H1 (cell line): ENCODE results near the gene ZMAT5. TPM values are rescaled to one million over a fixed set of nuclear protein-coding genes. Genes with fewer than 3 reads are reported as not detected.

Source experiments
- ATF2 ChIP-seq: IDR thresholded peaks from 2 replicates; pipeline ENCODE4 v1.6.1; 2012; ENCODE audit warnings: low read length, inconsistent platforms
- CBX5 ChIP-seq: fragments of 300-800, 300-1000 bp; sonication (generic); IDR thresholded peaks from 2 replicates; pipeline ENCODE4 v1.7.1; 2016; ENCODE audit warnings: antibody characterized with exemption, low read length, low read depth
- HDAC6 ChIP-seq: IDR thresholded peaks from one replicate; pipeline ENCODE4 v1.7.1; 2012; ENCODE audit warnings: low read depth, mild to moderate bottlenecking, inconsistent platforms, low read length, moderate library complexity
- polyA plus RNA-seq, 7 experiments: library from polyadenylated mRNA; depleted of rRNA in 3 of 7; stranded (reverse) in 5 of 7; unstranded in 2 of 7; fragments of >200 nt in 5 of 7; fragments of 200-250 nt in 2 of 7; gene quantifications; 1 replicate in 5 of 7; 2 replicates in 1 of 7; 4 replicates in 1 of 7; pipeline versions ENCODE4 v1.2.1 to v1.2.3, GENCODE V29; 2011 to 2013; ENCODE audit warnings: missing spikeins in 2 of 7, mixed read lengths in 2 of 7
- total RNA-seq: library from RNA; stranded (reverse); fragmentation: NEBNext Ultra II Directional; extraction: Animal tissue kit (Norgen Biotek cat#: 25700); gene quantifications from 2 replicates; pipeline ENCODE4 v1.2.1, GENCODE V29; 2021

ZMAT5 gene
- total and polyA plus RNA-seq, 2 of the 8 experiments (the other 6 are each of a cell fraction or from before 2014, with no cell fraction given) = 14.0 to 38.3 TPM

GRCh38 chr22:29801796-29802195 lies 35.0 kb upstream of the ZMAT5 start (continued):
- TF ChIP-seq ATF2 (no peak), CBX5 (no peak), HDAC6 (no peak)
